Mammary epithelial cell (primary cell): Measurements from ENCODE around the gene HCFC1R1.

ENCODE experiments used
- CTCF ChIP-seq, 2 donors: IDR thresholded peaks in 1 of 2; conservative IDR thresholded peaks in 1 of 2; 2 replicates each; pipeline ENCODE4 v1.5.1; 2011 to 2012; ENCODE audit warnings: inconsistent platforms in 2 of 2, low read length in 2 of 2, mild to moderate bottlenecking in 2 of 2, control low read depth in 1 of 2, low read depth in 1 of 2; ENCODE audit not compliant: insufficient read depth in 1 of 2; ENCODE audit errors: extremely low read depth in 1 of 2
- EZH2 ChIP-seq: IDR thresholded peaks from 2 replicates; pipeline ENCODE4 v1.6.1; 2012; ENCODE audit warnings: low read length, inconsistent platforms, borderline replicate concordance

GRCh38 chr16:3004781-3005284 is 18.9 kb downstream of the HCFC1R1 start:
- TF ChIP-seq CTCF (conservative IDR thresholded peaks at IDR 0.05 in 1 of 2, IDR thresholded peaks at IDR 0.05 in 1 of 2; ENCODE audit: extremely low read depth in 1 of 2, insufficient read depth in 1 of 2, low read depth in 1 of 2, low read length in 2 of 2), result no peak
- no peak for TF ChIP-seq EZH2
